HG03097 (cell line): ENCODE data around the gene ZNF684.
"Not testable (repeated sequence)": the region's sequence is repeated elsewhere in the genome, so short reads cannot be mapped to it uniquely, and the experiment has no call there.

ENCODE experiments used
- ATAC-seq: cut with Tn5 transposase; IDR thresholded peaks from one replicate; pipeline ENCODE4 v1.9.1; 2021; ENCODE audit not compliant: unreplicated experiment, low FRiP score

Gene ZNF684

DNA sequence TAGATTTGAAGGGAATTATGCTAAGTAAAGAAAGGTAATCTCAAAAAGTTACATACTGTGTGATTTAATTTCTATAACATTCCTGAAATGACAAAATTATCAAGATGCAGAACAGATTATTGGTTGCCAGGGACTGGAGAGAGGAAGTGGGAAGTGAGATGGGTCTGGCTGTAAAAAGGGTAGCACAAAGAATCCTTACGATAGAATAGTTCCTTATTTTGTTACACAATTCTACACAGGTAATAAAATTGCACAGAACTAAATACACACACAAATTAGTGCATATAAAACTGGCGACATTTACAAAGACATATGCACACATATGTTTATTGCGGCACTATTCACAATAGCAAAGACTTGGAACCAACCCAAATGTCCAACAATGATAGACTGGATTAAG is 33.5 kb downstream of the ZNF684 start:
- ATAC-seq: no peak

DNA sequence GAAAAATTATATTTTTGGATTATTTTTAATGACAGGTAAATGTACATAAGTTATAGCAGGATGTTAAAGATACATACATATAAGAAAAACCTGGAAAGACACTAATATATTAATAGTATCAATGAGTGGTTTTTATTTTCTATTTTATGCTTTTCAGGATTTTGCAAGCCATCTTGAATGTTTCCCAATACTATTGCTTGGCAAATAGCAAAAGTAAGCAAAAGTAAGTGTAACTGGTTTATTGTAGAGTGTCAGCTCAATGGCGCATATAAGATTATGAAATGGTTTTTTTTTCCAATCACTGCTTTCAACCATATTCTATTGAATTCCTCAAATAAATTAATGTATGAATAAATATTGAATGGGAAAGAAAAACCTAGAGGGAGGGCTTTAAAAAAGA is 36.4 kb downstream of the ZNF684 start:
- no peak for ATAC-seq

DNA sequence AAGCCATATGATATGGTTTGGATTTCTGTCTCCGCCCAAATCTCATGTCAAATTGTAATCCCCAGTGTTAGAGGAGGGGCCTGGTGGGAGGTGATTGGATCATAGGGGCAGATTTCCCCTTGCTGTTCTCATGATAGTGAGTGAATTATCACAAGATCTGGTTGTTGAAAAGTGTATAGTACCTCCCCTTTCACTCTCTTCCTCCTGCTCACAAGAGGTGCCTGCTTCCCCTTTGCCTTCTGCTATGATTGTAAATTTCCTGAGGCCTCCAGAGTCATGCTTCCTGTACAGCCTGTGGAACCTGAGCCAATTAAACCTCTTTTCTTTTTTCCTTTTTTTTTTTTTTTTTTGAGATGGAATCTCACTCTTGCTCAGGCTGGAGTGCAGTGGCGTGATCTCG is 43.4 kb downstream of the ZNF684 start:
- ATAC-seq: not testable (repeated sequence)

DNA sequence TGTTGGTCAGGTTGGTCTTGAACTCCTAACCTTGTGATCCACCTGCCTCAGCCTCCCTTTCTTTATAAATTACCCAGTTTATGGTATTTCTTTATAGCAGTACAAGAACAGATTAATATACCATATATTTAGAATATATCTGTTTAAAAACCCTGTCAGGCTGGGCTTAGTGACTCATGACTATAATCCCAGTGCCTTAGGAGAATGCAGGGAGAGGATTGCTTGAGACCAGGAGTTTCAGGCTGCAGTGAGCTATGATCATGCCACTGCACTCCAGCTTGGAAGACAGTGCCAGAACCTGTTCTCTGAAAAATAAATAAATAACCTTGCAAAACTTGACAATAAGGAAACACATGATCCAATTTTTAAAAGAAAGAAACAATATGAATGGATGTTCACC is 43.9 kb downstream of the ZNF684 start:
- no peak for ATAC-seq

DNA sequence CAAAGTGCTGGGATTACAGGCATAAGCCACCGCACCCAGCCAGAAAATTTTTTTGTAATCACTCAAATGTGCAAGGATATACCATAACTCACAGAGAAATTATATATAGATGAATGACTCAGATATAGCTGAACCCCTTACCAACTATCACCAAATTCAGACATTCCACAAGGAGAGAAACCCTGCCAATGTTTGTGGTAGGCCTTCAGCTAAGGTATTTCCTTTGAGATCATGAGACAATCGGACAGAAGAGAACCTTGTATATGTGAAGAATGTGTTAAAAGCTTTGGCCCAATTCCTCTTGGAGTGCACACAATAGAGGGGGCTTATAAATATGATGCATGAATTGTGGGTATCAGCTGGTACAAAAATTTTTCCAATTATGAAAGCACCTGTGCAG is 50.7 kb downstream of the ZNF684 start:
- no peak for ATAC-seq

DNA sequence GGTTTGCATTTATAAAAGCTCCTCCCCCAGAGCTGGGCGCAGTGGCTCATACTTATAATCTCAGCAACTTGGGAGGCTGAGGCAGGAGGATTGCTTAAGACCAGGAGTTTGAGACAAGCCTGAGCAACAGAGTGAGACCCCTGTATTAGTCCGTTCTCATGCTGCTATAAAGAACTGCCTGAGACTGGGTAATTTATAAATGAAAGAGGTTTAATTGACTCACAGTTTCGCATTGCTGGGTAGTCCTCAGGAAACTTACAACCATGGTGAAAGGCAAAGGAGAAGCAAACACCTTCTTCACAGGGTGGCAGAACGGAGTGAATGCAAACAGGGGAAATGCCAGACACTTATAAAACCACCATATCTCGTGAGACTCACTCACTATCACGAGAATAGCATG is 52.5 kb downstream of the ZNF684 start:
- ATAC-seq: no peak

DNA sequence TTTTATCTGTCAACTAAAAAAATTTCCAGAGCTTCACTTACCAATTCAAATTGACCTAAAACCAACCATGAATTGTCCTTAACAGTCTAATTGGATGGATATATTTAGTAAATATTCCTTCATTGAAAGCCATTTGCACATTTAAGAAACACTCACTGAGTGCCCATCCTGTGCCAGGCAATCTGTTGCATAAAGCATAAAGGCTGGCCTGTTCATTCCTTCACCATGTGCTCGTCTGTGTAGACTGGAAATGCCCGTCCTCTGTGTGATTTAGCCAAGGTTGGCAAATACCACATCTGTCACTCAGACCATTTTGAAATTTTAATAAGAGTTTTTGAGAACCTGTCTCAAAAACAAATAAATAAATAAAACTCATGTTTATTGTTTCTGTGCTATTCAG is 57.1 kb downstream of the ZNF684 start:
- ATAC-seq: no peak

DNA sequence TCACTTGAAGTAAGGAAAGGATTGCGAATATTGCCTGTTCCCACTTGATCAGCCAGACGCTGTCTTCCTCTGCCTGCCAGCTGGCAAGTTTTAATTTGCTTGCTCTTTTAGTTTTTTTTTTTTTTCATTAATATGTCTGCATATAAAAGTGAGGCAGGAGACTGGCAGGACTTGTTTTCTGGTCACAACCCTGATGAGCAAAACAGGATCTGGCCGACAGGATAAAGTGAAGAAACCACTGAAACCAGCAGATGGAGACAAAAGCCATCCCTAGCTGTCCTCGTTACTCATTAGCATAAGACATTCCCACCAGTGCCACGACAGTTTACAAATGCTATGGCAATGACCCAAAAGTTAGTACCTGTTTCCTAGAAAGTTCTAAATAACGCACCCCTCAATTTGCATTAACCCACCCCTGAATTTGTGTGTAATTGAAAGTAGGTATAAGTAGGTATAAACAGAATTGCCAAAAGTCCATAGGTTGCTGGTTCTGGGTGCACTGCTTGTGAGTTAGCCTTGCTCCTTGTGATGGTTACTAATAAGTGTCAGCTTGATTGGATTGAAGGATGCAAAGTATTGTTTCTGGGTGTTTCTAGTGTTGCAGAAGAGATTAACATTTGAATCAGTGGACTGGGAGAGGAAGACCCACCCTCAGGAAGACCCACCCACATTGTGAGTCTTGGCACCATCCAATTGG is 60.8 kb downstream of the ZNF684 start:
- ATAC-seq: no peak

DNA sequence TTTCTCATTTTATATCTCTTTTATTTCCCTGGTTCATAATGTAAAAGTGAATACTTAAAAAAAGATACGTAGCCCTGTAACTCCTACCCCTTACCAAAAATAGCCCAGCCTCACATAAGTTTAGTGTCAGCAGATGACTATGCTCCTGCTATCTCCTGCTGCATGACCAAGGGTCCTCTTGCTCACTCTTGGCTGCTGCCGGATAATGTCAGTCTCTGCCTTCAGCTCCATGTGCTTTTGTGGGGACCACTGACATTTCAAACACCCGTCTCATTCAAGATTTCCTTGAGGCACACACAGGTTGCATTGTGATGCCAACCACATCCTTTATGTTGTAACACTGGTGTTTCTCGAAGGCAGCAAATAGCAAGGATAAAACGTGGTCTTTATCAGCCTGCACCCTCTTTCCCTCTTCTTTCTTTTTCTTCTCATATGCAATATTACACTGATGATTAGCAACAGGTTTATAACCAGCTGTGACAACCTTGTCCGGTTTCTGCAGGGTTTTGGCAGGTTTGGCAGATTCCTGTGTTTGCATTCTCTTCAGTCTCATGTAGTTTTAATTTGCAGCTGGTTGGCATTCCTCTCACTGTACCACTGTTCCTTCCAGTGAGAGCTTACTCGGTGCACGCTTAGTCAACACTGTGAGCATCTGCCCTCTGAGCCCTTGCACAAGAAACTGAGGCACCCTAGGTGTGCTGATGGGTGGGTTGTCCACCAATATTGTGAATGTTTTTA is 62.2 kb downstream of the ZNF684 start:
- ATAC-seq: no peak

DNA sequence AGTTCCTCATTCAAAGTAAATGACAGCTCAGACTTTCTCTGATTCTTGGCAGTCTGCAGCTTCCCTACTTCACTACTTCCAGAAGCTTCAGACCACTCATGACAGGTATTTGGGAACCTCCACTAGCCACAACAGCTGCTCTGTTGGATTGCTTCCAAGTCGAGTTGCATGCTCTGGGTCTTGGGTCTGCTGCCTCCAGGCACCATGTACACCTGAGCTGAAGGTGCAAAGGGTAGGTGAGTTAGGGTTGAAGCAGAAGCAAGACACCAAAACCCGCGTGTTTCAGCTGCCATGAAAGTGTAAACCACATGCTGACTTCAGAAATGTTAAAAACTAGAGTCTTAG is 62.7 kb downstream of the ZNF684 start:
- no peak for ATAC-seq

DNA sequence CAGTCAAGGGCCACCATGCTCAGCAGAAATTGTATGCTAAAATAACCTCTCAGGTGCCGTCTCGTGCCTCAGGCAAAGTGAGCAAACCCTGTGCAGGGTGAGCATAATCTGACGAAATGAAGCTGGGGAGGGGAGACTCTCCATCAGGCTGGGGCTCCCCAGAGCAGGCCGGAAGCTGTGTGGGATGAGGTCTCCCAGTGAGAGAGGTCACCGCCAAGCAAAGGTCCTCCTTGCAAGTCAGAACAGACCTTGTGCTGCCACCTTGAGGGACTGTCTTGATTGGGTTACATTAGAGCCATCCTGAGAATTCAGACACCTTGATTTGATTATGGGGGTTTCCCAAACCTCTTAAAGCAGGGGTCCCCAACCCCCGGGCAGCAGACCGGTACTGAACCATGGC is 64.2 kb downstream of the ZNF684 start:
- ATAC-seq: no peak
